ENCODE results near the gene TIGD3. TPM values are rescaled to one million over a fixed set of nuclear protein-coding genes. Genes with fewer than 3 reads are reported as not detected.

Gene TIGD3
- total and polyA plus RNA-seq, 2 of the 8 experiments (the other 6 are each of a cell fraction or from before 2014, with no cell fraction given) = 1.1 to 1.3 TPM

GRCh38 chr11:65379698-65380459 lies 25.3 kb downstream of the TIGD3 start (continued):
- no peak for TF ChIP-seq CHD7 (IDR thresholded peaks at IDR 0.05; ENCODE audit: insufficient replicate concordance, low read length)
- no peak for TF ChIP-seq JUN (IDR thresholded peaks at IDR 0.05; ENCODE audit: low read depth, low read length)
- no peak for TF ChIP-seq POLR2A (IDR thresholded peaks at IDR 0.05; ENCODE audit: control extremely low read depth in 1 of 2, low read depth in 2 of 2, low read length in 2 of 2)
- TF ChIP-seq CTBP2 (IDR thresholded peaks at IDR 0.05; ENCODE audit: borderline replicate concordance, insufficient read depth, insufficient read length, low read length) = no peak

Data from H1 (cell line).